Ovary (tissue), 9 donors: Measurements from ENCODE around the gene DPH7. TPM values are rescaled to one million over a fixed set of nuclear protein-coding genes. Genes with fewer than 3 reads are reported as not detected.
"Not testable (repeated sequence)": the region's sequence is repeated elsewhere in the genome, so short reads cannot be mapped to it uniquely, and the experiment has no call there.

ENCODE experiments used
- DNase-seq, 5 donors: peaks; one replicate each; pipeline ENCODE4 v3.0.0-alpha.2; 2019 to 2020
- H3K27ac ChIP-seq, 2 donors: fragments of 200-600 bp; one replicate each; pipeline versions ENCODE4 v1.5.1 to v1.8.0; 2019 to 2022
- H3K27me3 ChIP-seq: fragments of 200-600 bp; one replicate; pipeline ENCODE4 v1.8.0; 2022
- H3K36me3 ChIP-seq: fragments of 200-600 bp; sonication (generic); one replicate; pipeline ENCODE4 v1.5.1; 2019
- H3K4me1 ChIP-seq: one replicate; pipeline ENCODE4 v1.8.1; 2013; ENCODE audit warnings: mild to moderate bottlenecking, moderate library complexity; ENCODE audit not compliant: insufficient read depth
- H3K4me3 ChIP-seq: fragments of 200-600 bp; sonication (generic); one replicate; pipeline ENCODE4 v1.5.1; 2017
- H3K9me3 ChIP-seq, 2 donors: fragments of 200-600 bp in 1 of 2; sonication (generic) in 1 of 2; one replicate each; pipeline versions ENCODE4 v1.5.1 to v1.8.1; 2013 to 2019; ENCODE audit warnings: mild to moderate bottlenecking in 1 of 2, moderate library complexity in 1 of 2
- CTCF ChIP-seq, 3 donors: fragments of 450-650 bp in 2 of 3; fragments of 200-600 bp in 1 of 3; IDR thresholded peaks; one replicate each; pipeline versions ENCODE4 v1.5.1 to v1.8.0; 2016 to 2022; ENCODE audit warnings: antibody characterized with exemption in 3 of 3, mild to moderate bottlenecking in 1 of 3
- EP300 ChIP-seq: sonication (generic); formaldehyde crosslinking; IDR thresholded peaks from one replicate; pipeline ENCODE4 v1.6.1; 2017; ENCODE audit warnings: antibody characterized with exemption
- POLR2A ChIP-seq: fragments of 450-650 bp; IDR thresholded peaks from one replicate; pipeline ENCODE4 v1.6.1; 2017; ENCODE audit warnings: antibody characterized with exemption, mild to moderate bottlenecking, moderate library complexity
- WGBS, 3 donors: extraction: QIAGEN DNeasy Blood & Tissue Kit in 1 of 3; methylation state at CpG; one replicate each; pipeline versions ENCODE4 v1.1.5 to v1.1.7; 2013 to 2017; 5-methylcytosine and 5-hydroxymethylcytosine counted together
- intact Hi-C, 4 donors: fragments of 100-400 bp; cut with DNase I; formaldehyde crosslinking; loops; one replicate each; pipeline versions ENCODE4 v1.11.0 to v1.15.1; 2022 to 2023
- polyA plus RNA-seq, 2 donors: library from polyadenylated mRNA; stranded (reverse); fragments of 200-250 nt in 1 of 2; fragments of 350-450 nt in 1 of 2; fragmentation: Illumina TruSeq in 1 of 2; extraction: RNeasy Lipid Tissue Mini Kit (QIAGEN cat#74804) in 1 of 2; gene quantifications; one replicate each; pipeline ENCODE4 v1.2.3, GENCODE V29; 2013 to 2014
- total RNA-seq, 7 donors: library from RNA; depleted of rRNA in 2 of 7; stranded (reverse); fragments of >200 nt in 2 of 7; fragmentation: NEBNext Ultra II Directional in 3 of 7; extraction: Animal tissue kit (Norgen Biotek cat#: 25700) in 3 of 7; gene quantifications; one replicate each; pipeline versions ENCODE4 v1.1.0 to v1.2.4, GENCODE V29; 2016 to 2023
- donor health status: DM: no; HTN: no; CAD: no; lungs with moderate emphysema.
- donor health status: DM: no; HTN: no; CAD: no.
- donor health status: Bipolar disorder and iron deficiency.
- donor health status: DM: yes; HTN: yes; CAD: no.
- donor health status: DM: no; HTN: no; CAD: no.
- donor health status: DM: yes; HTN: yes; CAD: no.

DPH7 gene
- total and polyA plus RNA-seq, 9 donors = 15.4 to 38.2 (median 33.0) TPM

GRCh38 chr9:137520614-137521404 lies 57.9 kb downstream of the DPH7 start:
- WGBS, 3 donors = 84 to 90% (median 88%) methylated on average over 30 of the region's 30 CpGs
- Histone ChIP-seq H3K36me3 (no peaks in the 10 kb centered on the region), H3K27ac (no peak overlapping the region), H3K4me3 (no peak overlapping the region), H3K27me3 (no peaks in the 10 kb centered on the region), H3K9me3 (no peaks in the 10 kb centered on the region), H3K4me1 (no peaks in the 10 kb centered on the region)
- TF ChIP-seq CTCF (IDR thresholded peaks at IDR 0.05) = no peak
- no peak for TF ChIP-seq EP300
- TF ChIP-seq POLR2A = no peak
- DNase-seq = no peak
- intact Hi-C loops = loop anchor here in 3 of 4 donors (5.0 to 10.0 kb wide), 2 partner anchors 224 to 226 kb away; no protein-coding TSS in a partner anchor

- 85 to 91% (median 86%) methylated on average over 10 of the region's 10 CpGs for WGBS, 3 donors
These were observed 59.2 kb downstream of the DPH7 start for GRCh38 chr9:137519553-137519952.

GRCh38 chr9:137518661-137519459 lies 59.9 kb downstream of the DPH7 start:
- H3K4me1 ChIP-seq, H3K9me3 ChIP-seq, intact Hi-C loops, H3K36me3 ChIP-seq, H3K27ac ChIP-seq, DNase-seq, H3K4me3 ChIP-seq, H3K27me3 ChIP-seq: not testable (repeated sequence)
- WGBS, 3 donors = 91 to 94% (median 92%) methylated on average over 13 of the region's 13 CpGs

More at GRCh38 chr9:137519553-137519952, 59.2 kb downstream of the DPH7 start:
- DNase-seq = no peak
- H3K9me3 ChIP-seq = no peaks in the 10 kb centered on the region
- intact Hi-C loops = no loop called here
- H3K27ac ChIP-seq = no peak overlapping the region
- no peaks in the 10 kb centered on the region for H3K27me3 ChIP-seq
- TF ChIP-seq POLR2A = no peak
- no peak for TF ChIP-seq CTCF (IDR thresholded peaks at IDR 0.05)
- H3K36me3 ChIP-seq = no peaks in the 10 kb centered on the region
- H3K4me1 ChIP-seq = no peaks in the 10 kb centered on the region
- no peak overlapping the region for H3K4me3 ChIP-seq

- Histone ChIP-seq H3K27me3 (no peaks in the 10 kb centered on the region), H3K27ac (no peak overlapping the region), H3K36me3 (no peaks in the 10 kb centered on the region), H3K9me3 (no peaks in the 10 kb centered on the region), H3K4me3 (no peak overlapping the region), H3K4me1 (no peaks in the 10 kb centered on the region)
- intact Hi-C loops = no loop called here
- no peak for TF ChIP-seq POLR2A
- TF ChIP-seq EP300 = no peak
- no peak for TF ChIP-seq CTCF (IDR thresholded peaks at IDR 0.05)
- DNase-seq = peak in 1 of 5 donors; percentile 5
- 83 to 90% (median 84%) methylated on average over 10 of the region's 10 CpGs for WGBS, 3 donors
These were observed 62.4 kb downstream of the DPH7 start for GRCh38 chr9:137516144-137516917.
